Activated CD4-positive, CD25-positive, alpha-beta regulatory T cell treated with anti-CD3 and anti-CD28 coated beads, Interleukin-2, amount 50 U/mL, for 16 hours (primary cell): ENCODE measurements around the gene TPBG.

Source experiments
- DNase-seq: peaks from one replicate; pipeline ENCODE4 v3.0.0-alpha.2; 2020; ENCODE audit warnings: low read depth, low spot score

TPBG gene

GRCh38 chr6:82363428-82364086, at the start of gene TPBG:
TPBG (plus strand) TSS chr6:82363817; CDS start chr6:82364962, 1,145 bp downstream.
- no peak for DNase-seq

GRCh38 chr6:82322386-82322785, 41.2 kb upstream of the TPBG start:
- DNase-seq: no peak

- DNase-seq: no peak
These were observed 33.9 kb upstream of the TPBG start for GRCh38 chr6:82329766-82330165.

- DNase-seq: no peak
These were observed 33.3 kb upstream of the TPBG start for GRCh38 chr6:82330171-82330804.

GRCh38 chr6:82331031-82331773, 32.4 kb upstream of the TPBG start:
- no peak for DNase-seq

- DNase-seq: no peak
These were observed 29.8 kb upstream of the TPBG start for GRCh38 chr6:82333781-82334180.

DNA sequence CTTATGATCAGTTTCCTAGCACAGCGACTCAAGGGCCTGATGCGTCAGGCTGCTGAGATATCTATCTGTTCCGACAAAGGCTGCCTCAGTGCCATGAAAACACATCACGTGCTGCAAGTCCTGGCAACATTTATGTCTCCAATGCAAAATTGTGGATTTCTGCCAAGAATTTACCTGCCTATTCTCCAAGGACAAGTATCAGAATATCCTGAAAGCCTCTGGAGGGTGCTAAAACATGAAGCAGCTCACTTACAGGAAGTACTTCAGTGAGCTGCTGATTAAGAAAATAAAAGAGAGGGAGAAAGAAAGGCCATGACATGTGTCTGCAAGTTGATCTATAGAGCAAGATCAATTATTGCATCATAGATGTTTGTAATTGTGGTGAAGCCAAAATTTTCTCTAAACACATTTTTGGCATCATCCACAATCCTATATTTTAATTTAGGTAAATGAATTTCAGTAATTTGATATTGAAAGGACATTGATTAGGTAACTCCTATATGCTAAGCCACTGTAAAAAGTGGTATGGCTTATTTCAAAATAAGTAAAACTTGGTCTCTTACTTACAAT, 25.8 kb upstream of the TPBG start:
- no peak for DNase-seq

DNA sequence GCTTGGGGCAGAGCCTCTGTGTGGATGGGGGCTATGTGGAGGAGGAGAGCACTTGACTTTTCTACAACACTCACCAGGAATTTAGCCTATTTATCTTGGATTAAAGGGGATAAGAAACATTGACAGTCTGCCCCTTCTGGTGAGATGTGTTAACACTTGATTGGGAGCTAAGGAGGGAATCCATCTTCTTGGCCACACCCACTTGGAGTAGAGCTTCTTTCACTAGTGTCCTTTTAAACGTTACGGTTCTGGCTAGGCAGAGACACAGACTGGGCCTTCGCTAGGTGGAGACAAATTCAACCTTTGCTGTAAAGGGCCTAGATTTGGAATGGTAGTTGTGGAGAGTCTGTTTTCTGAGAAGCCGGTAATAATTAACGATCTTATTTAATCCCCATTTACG, 15.5 kb upstream of the TPBG start:
- DNase-seq: no peak

DNA sequence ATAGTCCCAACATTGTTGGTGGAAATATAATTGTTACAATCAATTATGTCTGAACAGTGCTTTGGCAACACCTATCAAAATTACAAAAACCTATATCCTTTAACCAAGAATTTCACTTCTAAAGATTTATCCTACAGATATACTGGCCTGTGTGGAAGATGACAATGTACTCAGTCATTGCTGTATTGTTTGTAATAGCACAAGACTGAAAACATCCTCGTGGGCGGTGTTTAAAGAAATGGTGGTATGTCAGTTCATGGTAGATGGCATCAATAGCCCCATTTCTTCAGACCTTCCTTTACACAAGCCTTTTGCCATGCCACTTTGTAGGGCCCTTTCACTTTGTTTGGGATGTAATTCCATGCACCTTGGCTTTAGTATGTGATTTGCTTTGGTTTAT, 9.8 kb upstream of the TPBG start:
- no peak for DNase-seq

- no peak for DNase-seq
These were observed 3.1 kb upstream of the TPBG start for GRCh38 chr6:82360552-82360951.

DNA sequence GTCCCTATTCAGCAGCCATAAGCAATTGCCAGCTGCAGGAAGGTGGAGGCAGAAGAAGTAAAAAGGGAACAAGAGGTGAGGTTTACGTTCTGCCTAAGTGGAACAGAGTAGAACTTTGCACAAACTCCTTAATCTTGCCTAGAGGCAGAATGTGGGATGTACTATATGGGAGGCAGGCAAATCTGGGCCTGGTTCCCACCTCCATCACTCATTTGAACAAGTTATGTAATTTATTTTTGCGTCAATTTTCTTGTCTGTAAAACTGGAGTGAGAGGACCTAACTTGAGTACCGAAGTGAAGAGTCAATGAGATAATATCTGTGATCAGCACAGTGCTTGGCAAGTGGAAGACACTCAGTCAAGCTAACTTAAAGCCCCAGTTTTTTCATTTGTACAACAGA, 2.0 kb upstream of the TPBG start:
- no peak for DNase-seq

DNA sequence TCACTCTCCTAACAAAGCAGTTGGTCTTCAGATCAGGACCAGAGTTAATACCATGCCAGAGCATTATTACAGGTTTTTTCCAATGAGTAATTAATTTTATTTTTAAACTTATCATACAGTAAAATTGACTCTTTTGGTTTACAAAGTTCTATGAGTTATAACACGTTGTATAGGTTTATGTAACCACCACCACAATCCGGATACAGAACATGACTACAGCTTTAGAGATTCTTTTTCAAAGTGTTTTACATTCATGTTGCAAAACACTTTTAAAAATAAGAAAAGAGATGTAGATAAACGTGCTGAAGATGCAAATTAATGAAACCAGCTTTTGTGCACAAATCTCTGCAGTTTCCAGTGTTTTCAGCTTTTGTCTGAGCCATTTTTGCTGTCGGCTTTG, 1.5 kb upstream of the TPBG start:
- DNase-seq: no peak

DNA sequence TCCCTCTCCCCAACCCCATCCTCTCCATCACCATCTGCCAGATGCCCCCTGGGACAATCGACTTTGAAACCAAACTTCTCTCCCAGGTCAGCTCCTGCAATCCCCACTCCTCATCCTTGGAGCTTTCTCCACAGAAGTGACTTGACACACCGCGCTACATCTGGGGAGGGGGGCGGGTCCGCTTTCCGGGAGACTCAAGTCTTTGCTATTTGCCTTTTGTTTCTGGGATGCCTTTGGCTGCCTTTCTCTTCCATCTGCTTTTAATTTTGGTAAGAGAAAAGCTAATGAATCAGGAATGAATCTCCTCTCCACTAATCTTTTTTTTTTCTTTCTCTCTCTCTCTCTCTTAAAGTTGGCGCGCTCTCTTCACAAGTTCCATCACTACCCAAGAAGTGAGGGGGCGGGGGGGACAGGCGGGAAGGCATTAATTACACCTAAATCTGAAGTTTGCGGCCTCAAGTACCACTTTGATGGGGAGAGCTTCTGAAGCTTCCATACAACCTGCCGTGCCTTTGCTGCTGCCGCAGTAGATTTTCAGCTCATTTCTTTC, 664 bp upstream of the TPBG start:
- no peak for DNase-seq

- no peak for DNase-seq
These were observed 734 bp downstream of the TPBG start for GRCh38 chr6:82364087-82365015.

DNA sequence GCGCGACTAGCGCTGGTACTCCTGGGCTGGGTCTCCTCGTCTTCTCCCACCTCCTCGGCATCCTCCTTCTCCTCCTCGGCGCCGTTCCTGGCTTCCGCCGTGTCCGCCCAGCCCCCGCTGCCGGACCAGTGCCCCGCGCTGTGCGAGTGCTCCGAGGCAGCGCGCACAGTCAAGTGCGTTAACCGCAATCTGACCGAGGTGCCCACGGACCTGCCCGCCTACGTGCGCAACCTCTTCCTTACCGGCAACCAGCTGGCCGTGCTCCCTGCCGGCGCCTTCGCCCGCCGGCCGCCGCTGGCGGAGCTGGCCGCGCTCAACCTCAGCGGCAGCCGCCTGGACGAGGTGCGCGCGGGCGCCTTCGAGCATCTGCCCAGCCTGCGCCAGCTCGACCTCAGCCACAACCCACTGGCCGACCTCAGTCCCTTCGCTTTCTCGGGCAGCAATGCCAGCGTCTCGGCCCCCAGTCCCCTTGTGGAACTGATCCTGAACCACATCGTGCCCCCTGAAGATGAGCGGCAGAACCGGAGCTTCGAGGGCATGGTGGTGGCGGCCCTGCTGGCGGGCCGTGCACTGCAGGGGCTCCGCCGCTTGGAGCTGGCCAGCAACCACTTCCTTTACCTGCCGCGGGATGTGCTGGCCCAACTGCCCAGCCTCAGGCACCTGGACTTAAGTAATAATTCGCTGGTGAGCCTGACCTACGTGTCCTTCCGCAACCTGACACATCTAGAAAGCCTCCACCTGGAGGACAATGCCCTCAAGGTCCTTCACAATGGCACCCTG, 1.6 kb downstream of the TPBG start:
- no peak for DNase-seq

GRCh38 chr6:82367704-82368103, 4.1 kb downstream of the TPBG start:
- no peak for DNase-seq

DNA sequence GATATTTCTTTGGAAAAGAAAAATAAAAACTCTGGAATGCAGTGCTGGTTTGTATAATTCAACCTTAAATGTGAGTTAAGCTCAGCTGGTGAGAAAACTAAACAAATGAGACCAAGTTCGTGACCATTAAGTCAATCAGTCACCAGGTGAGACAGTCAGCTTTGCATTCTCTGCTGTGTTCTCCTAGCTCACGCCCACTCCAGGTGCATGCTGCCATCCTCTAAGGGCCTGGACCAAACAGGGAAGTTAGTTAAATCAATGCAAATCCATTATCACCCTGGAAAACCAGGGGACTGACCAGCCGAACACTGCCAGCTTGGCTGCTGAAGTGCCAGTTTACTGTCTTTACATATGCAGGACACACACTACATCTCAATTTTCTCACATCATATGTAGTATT, 7.2 kb downstream of the TPBG start:
- DNase-seq: no peak

- DNase-seq: no peak
These were observed 8.4 kb downstream of the TPBG start for GRCh38 chr6:82371799-82372546.

GRCh38 chr6:82372656-82373055, 9.0 kb downstream of the TPBG start:
- DNase-seq: no peak

DNA sequence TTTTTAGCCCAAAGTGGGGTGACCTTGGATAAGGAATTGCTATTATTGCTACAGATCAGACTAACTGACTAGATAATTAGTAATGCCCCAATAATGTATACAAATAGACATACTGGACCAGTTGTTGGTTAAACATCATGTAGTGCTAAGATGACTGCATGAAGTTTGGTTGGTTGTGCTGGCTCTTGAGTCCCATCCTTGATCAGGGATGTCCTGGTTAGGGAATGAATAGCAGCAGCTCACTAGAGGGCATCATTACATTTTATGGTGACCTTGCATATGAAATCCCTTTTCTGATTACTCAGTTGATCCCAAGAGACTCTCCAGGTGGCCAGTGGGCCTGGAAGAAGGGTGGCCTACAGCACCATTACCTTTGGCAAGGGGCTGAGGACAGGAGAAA, 10.9 kb downstream of the TPBG start:
- no peak for DNase-seq
